ENCODE measurements around the gene CORO7. TPM values are rescaled to one million over a fixed set of nuclear protein-coding genes. Genes with fewer than 3 reads are reported as not detected.

CORO7 gene
- polyA plus RNA-seq, 1 of the 3 experiments (the other 2 are of a cell fraction), result 25.8 TPM

DNA sequence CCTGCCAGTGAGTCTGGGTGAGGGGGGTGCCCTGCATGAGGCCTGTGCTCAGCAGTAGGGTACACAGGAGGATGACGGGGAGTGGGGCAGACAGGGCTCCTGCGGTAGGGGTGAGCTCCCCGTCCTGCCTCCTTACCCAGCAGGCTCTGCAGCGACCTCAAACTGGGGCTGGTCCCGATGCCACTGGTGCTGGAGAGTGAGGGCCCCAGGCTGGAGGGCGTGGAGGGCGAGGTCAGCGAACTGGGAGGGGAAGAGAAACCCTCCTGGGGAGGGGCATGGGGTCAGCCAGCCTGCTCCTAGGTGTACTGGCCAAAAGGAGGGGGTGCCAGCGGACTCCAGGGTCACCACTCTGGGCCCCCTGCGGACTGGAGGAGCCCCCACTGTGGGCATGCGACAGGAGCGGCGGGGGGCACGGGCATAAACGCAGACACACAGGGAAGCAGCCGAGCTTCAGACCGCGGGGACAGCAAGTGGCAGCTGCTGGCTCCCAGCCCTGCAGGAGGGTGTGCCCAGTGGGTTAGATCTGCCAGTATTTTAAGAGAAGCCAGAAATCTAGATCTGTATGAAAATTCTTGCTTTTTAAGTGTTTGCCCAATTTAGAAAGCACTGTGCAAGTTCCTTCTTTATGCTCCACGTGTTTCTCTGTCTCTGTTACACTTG is 53.8 kb downstream of the CORO7 start:
- H3K4me2 ChIP-seq, result no peak overlapping the region
- 88% methylated on average over 16 of the region's 19 CpGs for WGBS (ENCODE audit: low lambda C conversion rate)
- ChIA-PET CTCF (interaction anchor here (1.0 to 5.6 kb wide), 3 partner anchors 40 to 74 kb away, joined by 3 to 299 read pairs (median 49); no protein-coding TSS in a partner anchor), POLR2A (no interaction called here)
- H3K4me1 ChIP-seq (ENCODE audit: control insufficient read depth in 1 of 2, insufficient read depth in 2 of 2, low read depth in 1 of 2, low read length in 1 of 2), result peaks cover 0 to 14% of the 10 kb centered on the region in 2 experiments; a peak in 1 of 4 replicates
- no peaks in the 10 kb centered on the region for H3K79me2 ChIP-seq (ENCODE audit: insufficient read depth)
- peaks cover 6% of the 10 kb centered on the region for H3F3A ChIP-seq (replicated peaks; ENCODE audit: insufficient read depth)
- no peak for TF ChIP-seq SIN3A (IDR thresholded peaks at IDR 0.05; ENCODE audit: borderline replicate concordance, low read depth, low read length)
- no peak for TF ChIP-seq EP300 (IDR thresholded peaks at IDR 0.05; ENCODE audit: borderline replicate concordance in 1 of 2, low read depth in 1 of 2, low read length in 1 of 2)
- TF ChIP-seq, protein P1, sequence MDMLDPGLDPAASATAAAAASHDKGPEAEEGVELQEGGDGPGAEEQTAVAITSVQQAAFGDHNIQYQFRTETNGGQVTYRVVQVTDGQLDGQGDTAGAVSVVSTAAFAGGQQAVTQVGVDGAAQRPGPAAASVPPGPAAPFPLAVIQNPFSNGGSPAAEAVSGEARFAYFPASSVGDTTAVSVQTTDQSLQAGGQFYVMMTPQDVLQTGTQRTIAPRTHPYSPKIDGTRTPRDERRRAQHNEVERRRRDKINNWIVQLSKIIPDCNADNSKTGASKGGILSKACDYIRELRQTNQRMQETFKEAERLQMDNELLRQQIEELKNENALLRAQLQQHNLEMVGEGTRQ (IDR thresholded peaks at IDR 0.05; ENCODE audit: borderline replicate concordance, low read depth, low read length), result no peak
- no peaks in the 10 kb centered on the region for H3K9me3 ChIP-seq
- H3K4me3 ChIP-seq (ENCODE audit: low read depth in 2 of 2, low read length in 1 of 2), result no peak overlapping the region
- no peaks in the 10 kb centered on the region for H4K20me1 ChIP-seq (ENCODE audit: insufficient read depth)
- H3K27me3 ChIP-seq (ENCODE audit: insufficient read depth), result no peaks in the 10 kb centered on the region
- no peak overlapping the region for H2AFZ ChIP-seq (ENCODE audit: low read depth)
- H3K9ac ChIP-seq, result no peak overlapping the region
- H3K27ac ChIP-seq (ENCODE audit: low read depth in 2 of 2, low read length in 1 of 2), result no peak overlapping the region
- H3K9me2 ChIP-seq, result no peaks in the 10 kb centered on the region
- H3K36me3 ChIP-seq (replicated peaks in 1 of 2; ENCODE audit: control insufficient read depth in 1 of 2, insufficient read depth in 2 of 2, low read length in 1 of 2), result no peaks in the 10 kb centered on the region
- DNase-seq, result no peak

DNA sequence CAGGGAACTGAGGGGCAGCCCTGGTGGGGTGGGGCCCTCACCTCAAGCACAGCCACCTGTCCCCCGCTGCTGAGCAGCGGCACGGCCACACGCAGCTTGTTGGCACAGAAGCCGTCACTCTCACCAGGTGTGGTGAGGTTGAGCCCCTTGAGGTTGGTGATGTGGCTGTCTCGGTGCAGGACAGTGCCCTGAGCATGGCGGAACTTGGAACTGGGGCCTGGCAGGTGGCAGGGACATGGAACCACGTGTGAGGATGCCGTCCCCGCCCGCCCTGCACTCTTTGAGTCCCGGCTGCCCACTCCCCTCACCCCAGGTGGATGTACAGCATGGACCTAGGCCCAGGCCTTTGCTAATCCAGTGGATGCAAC is 54.5 kb downstream of the CORO7 start:
- no peaks in the 10 kb centered on the region for H3K9me2 ChIP-seq
- H3K4me2 ChIP-seq, result no peak overlapping the region
- POLR2A ChIA-PET, result interaction anchor here (0.7 to 1.2 kb wide), 2 partner anchors 31 to 49 kb away, joined by 3 to 4 read pairs; no protein-coding TSS in a partner anchor
- DNase-seq, result no peak
- H4K20me1 ChIP-seq (ENCODE audit: insufficient read depth), result no peaks in the 10 kb centered on the region
- CTCF ChIA-PET, result interaction anchor here (1.0 to 5.6 kb wide), 5 partner anchors 19 to 73 kb away, joined by 3 to 299 read pairs (median 49); no protein-coding TSS in a partner anchor
- no peaks in the 10 kb centered on the region for H3K27me3 ChIP-seq (ENCODE audit: insufficient read depth)
- no peak overlapping the region for H3K27ac ChIP-seq (ENCODE audit: low read depth in 2 of 2, low read length in 1 of 2)
- WGBS (ENCODE audit: low lambda C conversion rate), result 93% methylated on average over 11 of the region's 12 CpGs
- H3K9ac ChIP-seq, result no peak overlapping the region
- no peaks in the 10 kb centered on the region for H3K9me3 ChIP-seq
- peaks cover 6% of the 10 kb centered on the region for H3F3A ChIP-seq (replicated peaks; ENCODE audit: insufficient read depth)
- no peaks in the 10 kb centered on the region for H3K36me3 ChIP-seq (replicated peaks in 1 of 2; ENCODE audit: control insufficient read depth in 1 of 2, insufficient read depth in 2 of 2, low read length in 1 of 2)
- no peak overlapping the region for H3K4me3 ChIP-seq (ENCODE audit: low read depth in 2 of 2, low read length in 1 of 2)
- H3K4me1 ChIP-seq (ENCODE audit: control insufficient read depth in 1 of 2, insufficient read depth in 2 of 2, low read depth in 1 of 2, low read length in 1 of 2), result peaks cover 0 to 10% of the 10 kb centered on the region in 2 experiments; a peak in 1 of 4 replicates
- H2AFZ ChIP-seq (ENCODE audit: low read depth), result no peak overlapping the region
- no peaks in the 10 kb centered on the region for H3K79me2 ChIP-seq (ENCODE audit: insufficient read depth)
- TF ChIP-seq, protein P2, sequence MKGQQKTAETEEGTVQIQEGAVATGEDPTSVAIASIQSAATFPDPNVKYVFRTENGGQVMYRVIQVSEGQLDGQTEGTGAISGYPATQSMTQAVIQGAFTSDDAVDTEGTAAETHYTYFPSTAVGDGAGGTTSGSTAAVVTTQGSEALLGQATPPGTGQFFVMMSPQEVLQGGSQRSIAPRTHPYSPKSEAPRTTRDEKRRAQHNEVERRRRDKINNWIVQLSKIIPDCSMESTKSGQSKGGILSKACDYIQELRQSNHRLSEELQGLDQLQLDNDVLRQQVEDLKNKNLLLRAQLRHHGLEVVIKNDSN (IDR thresholded peaks at IDR 0.05; ENCODE audit: borderline replicate concordance, low read depth), result no peak
- TF ChIP-seq YY1 (IDR thresholded peaks at IDR 0.05; ENCODE audit: low read depth), result no peak
- TF ChIP-seq NFIC (IDR thresholded peaks at IDR 0.05; ENCODE audit: borderline replicate concordance), result no peak
- TF ChIP-seq, protein P3, sequence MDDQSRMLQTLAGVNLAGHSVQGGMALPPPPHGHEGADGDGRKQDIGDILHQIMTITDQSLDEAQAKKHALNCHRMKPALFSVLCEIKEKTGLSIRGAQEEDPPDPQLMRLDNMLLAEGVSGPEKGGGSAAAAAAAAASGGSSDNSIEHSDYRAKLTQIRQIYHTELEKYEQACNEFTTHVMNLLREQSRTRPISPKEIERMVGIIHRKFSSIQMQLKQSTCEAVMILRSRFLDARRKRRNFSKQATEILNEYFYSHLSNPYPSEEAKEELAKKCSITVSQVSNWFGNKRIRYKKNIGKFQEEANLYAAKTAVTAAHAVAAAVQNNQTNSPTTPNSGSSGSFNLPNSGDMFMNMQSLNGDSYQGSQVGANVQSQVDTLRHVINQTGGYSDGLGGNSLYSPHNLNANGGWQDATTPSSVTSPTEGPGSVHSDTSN (IDR thresholded peaks at IDR 0.05), result no peak
- TF ChIP-seq, protein P4, sequence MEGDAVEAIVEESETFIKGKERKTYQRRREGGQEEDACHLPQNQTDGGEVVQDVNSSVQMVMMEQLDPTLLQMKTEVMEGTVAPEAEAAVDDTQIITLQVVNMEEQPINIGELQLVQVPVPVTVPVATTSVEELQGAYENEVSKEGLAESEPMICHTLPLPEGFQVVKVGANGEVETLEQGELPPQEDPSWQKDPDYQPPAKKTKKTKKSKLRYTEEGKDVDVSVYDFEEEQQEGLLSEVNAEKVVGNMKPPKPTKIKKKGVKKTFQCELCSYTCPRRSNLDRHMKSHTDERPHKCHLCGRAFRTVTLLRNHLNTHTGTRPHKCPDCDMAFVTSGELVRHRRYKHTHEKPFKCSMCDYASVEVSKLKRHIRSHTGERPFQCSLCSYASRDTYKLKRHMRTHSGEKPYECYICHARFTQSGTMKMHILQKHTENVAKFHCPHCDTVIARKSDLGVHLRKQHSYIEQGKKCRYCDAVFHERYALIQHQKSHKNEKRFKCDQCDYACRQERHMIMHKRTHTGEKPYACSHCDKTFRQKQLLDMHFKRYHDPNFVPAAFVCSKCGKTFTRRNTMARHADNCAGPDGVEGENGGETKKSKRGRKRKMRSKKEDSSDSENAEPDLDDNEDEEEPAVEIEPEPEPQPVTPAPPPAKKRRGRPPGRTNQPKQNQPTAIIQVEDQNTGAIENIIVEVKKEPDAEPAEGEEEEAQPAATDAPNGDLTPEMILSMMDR (IDR thresholded peaks at IDR 0.05), result no peak
- TF ChIP-seq POLR2AphosphoS5 (IDR thresholded peaks at IDR 0.05; ENCODE audit: low read depth, low read length), result no peak
- TF ChIP-seq MXI1 (IDR thresholded peaks at IDR 0.05; ENCODE audit: low read depth, low read length), result no peak
- no peak for TF ChIP-seq TEAD4 (IDR thresholded peaks at IDR 0.05; ENCODE audit: borderline replicate concordance, insufficient read depth)
- TF ChIP-seq CHD2 (IDR thresholded peaks at IDR 0.05; ENCODE audit: low read length, partially characterized antibody), result no peak
- no peak for TF ChIP-seq NRF1 (IDR thresholded peaks at IDR 0.05; ENCODE audit: low read depth, low read length)
- no peak for TF ChIP-seq ELF1 (IDR thresholded peaks at IDR 0.05)
- no peak for TF ChIP-seq EP300 (IDR thresholded peaks at IDR 0.05; ENCODE audit: borderline replicate concordance in 1 of 2, low read depth in 1 of 2, low read length in 1 of 2)
- TF ChIP-seq JUND (IDR thresholded peaks at IDR 0.05), result no peak
- TF ChIP-seq, protein P1 (IDR thresholded peaks at IDR 0.05; ENCODE audit: borderline replicate concordance, low read depth, low read length), result no peak
- TF ChIP-seq, protein P5, sequence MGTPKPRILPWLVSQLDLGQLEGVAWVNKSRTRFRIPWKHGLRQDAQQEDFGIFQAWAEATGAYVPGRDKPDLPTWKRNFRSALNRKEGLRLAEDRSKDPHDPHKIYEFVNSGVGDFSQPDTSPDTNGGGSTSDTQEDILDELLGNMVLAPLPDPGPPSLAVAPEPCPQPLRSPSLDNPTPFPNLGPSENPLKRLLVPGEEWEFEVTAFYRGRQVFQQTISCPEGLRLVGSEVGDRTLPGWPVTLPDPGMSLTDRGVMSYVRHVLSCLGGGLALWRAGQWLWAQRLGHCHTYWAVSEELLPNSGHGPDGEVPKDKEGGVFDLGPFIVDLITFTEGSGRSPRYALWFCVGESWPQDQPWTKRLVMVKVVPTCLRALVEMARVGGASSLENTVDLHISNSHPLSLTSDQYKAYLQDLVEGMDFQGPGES (IDR thresholded peaks at IDR 0.05; ENCODE audit: low read depth, low read length), result no peak
- TF ChIP-seq FOXJ3 (CRISPR knock-in tag; IDR thresholded peaks at IDR 0.05), result no peak

Data from SK-N-SH (cell line).